HCEC 1CT (cell line): ENCODE measurements around the gene SDHA.

Experiments used
- DNase-seq: peaks from one replicate; pipeline ENCODE4 v3.0.0-alpha.2; 2017

Gene SDHA

GRCh38 chr5:217494-218456 lies at the start of gene SDHA, which contains the start of gene CCDC127:
SDHA (plus strand) TSS chr5:218320; CDS start chr5:218356, 36 bp downstream.
CCDC127 (minus strand) TSS chr5:218153; CDS start chr5:216849, 1,304 bp downstream.
- peak; percentile 86 for DNase-seq

- no peak for DNase-seq
These were observed 48.9 kb upstream of the SDHA start for GRCh38 chr5:169071-169727.

GRCh38 chr5:169728-170094 lies 48.4 kb upstream of the SDHA start:
- no peak for DNase-seq

GRCh38 chr5:170971-171800 lies 46.9 kb upstream of the SDHA start:
- DNase-seq, result no peak

GRCh38 chr5:171801-172331 lies 46.3 kb upstream of the SDHA start:
- no peak for DNase-seq

GRCh38 chr5:172421-172820 lies 45.7 kb upstream of the SDHA start:
- no peak for DNase-seq

GRCh38 chr5:172841-173251 lies 45.3 kb upstream of the SDHA start:
- DNase-seq, result no peak

- no peak for DNase-seq
These were observed 44.5 kb upstream of the SDHA start for GRCh38 chr5:173392-174290.

- no peak for DNase-seq
These were observed 43.9 kb upstream of the SDHA start for GRCh38 chr5:174291-174600.

GRCh38 chr5:174876-175465 lies 43.1 kb upstream of the SDHA start:
- no peak for DNase-seq

- no peak for DNase-seq
These were observed 41.8 kb upstream of the SDHA start for GRCh38 chr5:176296-176823.

GRCh38 chr5:178110-178509 lies 40.0 kb upstream of the SDHA start:
- DNase-seq, result no peak

- no peak for DNase-seq
These were observed 38.7 kb upstream of the SDHA start for GRCh38 chr5:179401-179800.

GRCh38 chr5:180286-180918 lies 37.7 kb upstream of the SDHA start:
- no peak for DNase-seq

GRCh38 chr5:181160-181559 lies 37.0 kb upstream of the SDHA start:
- no peak for DNase-seq

GRCh38 chr5:181566-181965 lies 36.6 kb upstream of the SDHA start:
- no peak for DNase-seq

- DNase-seq, result no peak
These were observed 36.0 kb upstream of the SDHA start for GRCh38 chr5:182126-182525.

GRCh38 chr5:184471-184870 lies 33.6 kb upstream of the SDHA start:
- no peak for DNase-seq

- DNase-seq, result no peak
These were observed 32.7 kb upstream of the SDHA start for GRCh38 chr5:185095-186070.
